ENCODE measurements around the gene ALDH4A1. TPM values are rescaled to one million over a fixed set of nuclear protein-coding genes. Genes with fewer than 3 reads are reported as not detected.
A peak's percentile ranks its signal among the peaks of the same experiment; 100 is the strongest.

ALDH4A1 gene
- total RNA-seq, 2 donors from 2014 or later = 4.7 to 15.5 TPM

DNA sequence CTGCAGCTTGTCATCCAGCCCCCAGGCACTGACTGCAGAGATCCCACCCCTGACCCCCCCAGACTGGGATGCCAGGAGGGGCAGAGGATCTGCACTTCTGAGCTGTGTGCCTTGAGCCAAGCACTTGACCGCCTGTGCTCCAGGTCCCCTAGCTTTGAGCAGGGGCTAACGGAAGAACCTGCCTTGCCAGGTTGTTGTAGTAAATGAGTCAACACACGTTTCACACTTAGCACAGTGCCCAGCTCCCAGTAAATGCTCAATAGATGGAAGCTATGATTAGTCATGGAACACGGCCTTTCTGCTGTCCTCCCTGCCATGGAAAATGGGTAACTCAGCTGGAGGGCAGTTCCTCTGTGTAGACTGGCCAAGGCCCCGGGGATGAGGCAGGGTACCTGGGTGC lies 30.0 kb upstream of the ALDH4A1 start:
- intact Hi-C loops (cut with DNase I) = no loop called here
- no peaks in the 10 kb centered on the region for H3K9me3 ChIP-seq
- H3K27ac ChIP-seq = peak overlapping the region in 3 of 4 donors; percentile 4 to 59 (median 49)
- no peaks in the 10 kb centered on the region for H3K27me3 ChIP-seq
- H3K4me3 ChIP-seq = no peak overlapping the region
- TF ChIP-seq, protein P1, sequence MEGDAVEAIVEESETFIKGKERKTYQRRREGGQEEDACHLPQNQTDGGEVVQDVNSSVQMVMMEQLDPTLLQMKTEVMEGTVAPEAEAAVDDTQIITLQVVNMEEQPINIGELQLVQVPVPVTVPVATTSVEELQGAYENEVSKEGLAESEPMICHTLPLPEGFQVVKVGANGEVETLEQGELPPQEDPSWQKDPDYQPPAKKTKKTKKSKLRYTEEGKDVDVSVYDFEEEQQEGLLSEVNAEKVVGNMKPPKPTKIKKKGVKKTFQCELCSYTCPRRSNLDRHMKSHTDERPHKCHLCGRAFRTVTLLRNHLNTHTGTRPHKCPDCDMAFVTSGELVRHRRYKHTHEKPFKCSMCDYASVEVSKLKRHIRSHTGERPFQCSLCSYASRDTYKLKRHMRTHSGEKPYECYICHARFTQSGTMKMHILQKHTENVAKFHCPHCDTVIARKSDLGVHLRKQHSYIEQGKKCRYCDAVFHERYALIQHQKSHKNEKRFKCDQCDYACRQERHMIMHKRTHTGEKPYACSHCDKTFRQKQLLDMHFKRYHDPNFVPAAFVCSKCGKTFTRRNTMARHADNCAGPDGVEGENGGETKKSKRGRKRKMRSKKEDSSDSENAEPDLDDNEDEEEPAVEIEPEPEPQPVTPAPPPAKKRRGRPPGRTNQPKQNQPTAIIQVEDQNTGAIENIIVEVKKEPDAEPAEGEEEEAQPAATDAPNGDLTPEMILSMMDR (IDR thresholded peaks at IDR 0.05) = no peak
- no peak for TF ChIP-seq POLR2A (IDR thresholded peaks at IDR 0.05)
- H3K4me1 ChIP-seq = peaks cover 71% of the 10 kb centered on the region
- WGBS, 2 donors = 0 to 46% methylated on average over 2 to 5 of the region's 5 CpGs
- peak; percentile 28 for ATAC-seq
- H3K36me3 ChIP-seq (replicated peaks in 1 of 2; ENCODE audit: insufficient read depth in 1 of 2, low read depth in 2 of 2) = no peaks in the 10 kb centered on the region
- no peak for DNase-seq

DNA sequence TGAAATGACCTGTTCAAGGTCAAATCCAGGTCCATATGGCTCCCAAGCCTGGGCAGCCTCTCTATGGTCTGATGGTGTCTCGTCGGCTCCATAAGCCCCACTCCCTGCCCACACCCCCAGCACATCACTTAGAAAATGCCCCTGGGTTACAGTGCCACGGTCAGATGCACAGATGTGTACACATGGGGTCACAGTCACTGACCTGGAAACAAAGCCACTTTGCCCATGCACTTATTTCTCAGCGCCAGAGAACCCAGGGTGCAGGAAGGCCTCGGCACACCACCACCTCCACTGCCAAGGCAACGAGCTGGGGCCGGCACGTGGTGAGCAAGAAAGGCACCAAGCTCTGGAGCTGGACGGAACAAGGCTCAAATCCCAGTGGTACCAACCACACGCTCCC lies 29.4 kb upstream of the ALDH4A1 start:
- TF ChIP-seq, protein P1 (IDR thresholded peaks at IDR 0.05) = no peak
- TF ChIP-seq POLR2A (IDR thresholded peaks at IDR 0.05) = no peak
- peaks cover 71% of the 10 kb centered on the region for H3K4me1 ChIP-seq
- WGBS, 2 donors = 55 to 57% methylated on average over 8 to 10 of the region's 10 CpGs
- ATAC-seq (no peak), DNase-seq (no peak)
- no peaks in the 10 kb centered on the region for H3K27me3 ChIP-seq
- no peaks in the 10 kb centered on the region for H3K9me3 ChIP-seq
- H3K27ac ChIP-seq = peak overlapping the region in 2 of 4 donors; percentile 49 to 59
- H3K4me3 ChIP-seq = no peak overlapping the region
- no peaks in the 10 kb centered on the region for H3K36me3 ChIP-seq (replicated peaks in 1 of 2; ENCODE audit: insufficient read depth in 1 of 2, low read depth in 2 of 2)
- intact Hi-C loops (cut with DNase I) = no loop called here

DNA sequence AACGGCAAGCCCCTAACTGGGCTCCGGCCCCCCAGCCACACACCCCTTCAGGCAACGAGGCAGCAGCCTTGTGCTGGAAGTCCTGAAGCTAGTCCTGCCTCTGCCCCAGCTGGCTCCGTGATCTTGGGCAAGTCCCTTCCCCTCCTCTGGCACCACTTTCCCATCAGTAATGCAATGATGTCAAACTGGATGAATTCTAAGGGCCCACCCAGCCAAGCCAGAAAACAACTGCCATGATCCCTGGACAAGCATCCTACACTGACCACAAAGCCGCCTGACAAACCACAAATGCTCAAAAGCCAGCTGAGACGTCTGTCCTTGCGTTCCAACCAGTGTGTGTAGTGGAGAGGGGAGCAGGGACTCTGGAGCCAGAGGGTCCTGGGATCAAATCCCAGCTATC lies 27.3 kb upstream of the ALDH4A1 start:
- no peaks in the 10 kb centered on the region for H3K27me3 ChIP-seq
- DNase-seq (no peak), ATAC-seq (no peak)
- H3K4me1 ChIP-seq = peaks cover 71% of the 10 kb centered on the region
- 65% methylated on average over 4 to 7 of the region's 7 CpGs for WGBS, 2 donors
- no peak for TF ChIP-seq POLR2A (IDR thresholded peaks at IDR 0.05)
- TF ChIP-seq, protein P1 (IDR thresholded peaks at IDR 0.05) = no peak
- H3K9me3 ChIP-seq = no peaks in the 10 kb centered on the region
- H3K27ac ChIP-seq = no peak overlapping the region
- H3K36me3 ChIP-seq (replicated peaks in 1 of 2; ENCODE audit: insufficient read depth in 1 of 2, low read depth in 2 of 2) = no peaks in the 10 kb centered on the region
- intact Hi-C loops (cut with DNase I) = no loop called here
- H3K4me3 ChIP-seq = no peak overlapping the region

DNA sequence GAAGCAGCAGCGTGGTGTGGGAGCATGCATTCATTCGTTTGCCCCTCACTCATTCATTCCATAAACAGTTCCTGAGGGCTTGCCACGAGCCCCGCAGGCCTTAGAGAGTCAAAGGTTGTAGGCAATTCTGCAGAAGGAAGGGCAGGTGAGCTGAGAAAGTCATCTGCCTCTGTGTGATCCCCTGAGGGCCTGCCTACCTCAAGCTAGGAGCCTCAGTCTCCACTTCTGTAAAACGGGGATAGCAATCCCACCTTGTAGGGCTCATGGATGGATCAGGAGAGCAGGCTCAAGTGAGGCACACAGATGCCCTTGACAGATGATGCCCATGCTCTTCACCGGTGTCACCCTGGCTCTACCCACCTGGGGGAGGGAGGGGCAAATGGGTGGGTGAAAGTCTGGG lies 26.6 kb upstream of the ALDH4A1 start:
- intact Hi-C loops (cut with DNase I) = no loop called here
- no peak overlapping the region for H3K4me3 ChIP-seq
- peaks cover 78% of the 10 kb centered on the region for H3K4me1 ChIP-seq
- no peak for DNase-seq
- peak overlapping the region in 1 of 4 donors; percentile 72 for H3K27ac ChIP-seq
- TF ChIP-seq POLR2A (IDR thresholded peaks at IDR 0.05) = no peak
- TF ChIP-seq, protein P1 (IDR thresholded peaks at IDR 0.05) = no peak
- 70 to 72% methylated on average over 5 to 6 of the region's 6 CpGs for WGBS, 2 donors
- no peaks in the 10 kb centered on the region for H3K27me3 ChIP-seq
- no peaks in the 10 kb centered on the region for H3K36me3 ChIP-seq (replicated peaks in 1 of 2; ENCODE audit: insufficient read depth in 1 of 2, low read depth in 2 of 2)
- H3K9me3 ChIP-seq = no peaks in the 10 kb centered on the region
- ATAC-seq = no peak

DNA sequence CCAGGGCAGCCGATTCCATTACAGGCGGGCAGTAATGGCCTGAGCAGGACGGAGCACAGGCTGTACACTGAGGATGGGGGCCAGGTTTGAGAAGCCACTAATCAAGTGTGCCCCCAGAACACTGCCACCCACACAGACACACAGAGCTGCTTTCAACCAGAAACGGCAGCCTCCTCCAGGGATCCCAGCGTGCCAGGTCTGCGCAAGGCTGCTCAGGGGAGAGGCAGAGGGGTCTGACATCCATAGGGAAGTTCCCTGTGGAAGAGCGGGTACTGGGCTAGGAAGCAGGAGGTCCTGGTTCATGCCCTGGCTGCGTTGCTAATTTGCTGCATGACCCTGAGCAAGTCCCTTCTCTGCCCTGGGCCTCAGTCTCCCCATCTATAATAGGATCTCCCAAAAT lies 26.1 kb upstream of the ALDH4A1 start:
- WGBS, 2 donors = 69 to 82% methylated on average over 7 to 8 of the region's 8 CpGs
- intact Hi-C loops (cut with DNase I) = no loop called here
- ATAC-seq (no peak), DNase-seq (no peak)
- no peak for TF ChIP-seq POLR2A (IDR thresholded peaks at IDR 0.05)
- TF ChIP-seq, protein P1 (IDR thresholded peaks at IDR 0.05) = no peak
- Histone ChIP-seq H3K27ac (peak overlapping the region in 2 of 4 donors; percentile 72 to 73), H3K4me1 (peaks cover 82% of the 10 kb centered on the region), H3K27me3 (no peaks in the 10 kb centered on the region), H3K9me3 (no peaks in the 10 kb centered on the region), H3K4me3 (no peak overlapping the region), H3K36me3 (replicated peaks in 1 of 2; ENCODE audit: insufficient read depth in 1 of 2, low read depth in 2 of 2) (no peaks in the 10 kb centered on the region)
